ENCODE measurements around the gene ALDH16A1.

DNA sequence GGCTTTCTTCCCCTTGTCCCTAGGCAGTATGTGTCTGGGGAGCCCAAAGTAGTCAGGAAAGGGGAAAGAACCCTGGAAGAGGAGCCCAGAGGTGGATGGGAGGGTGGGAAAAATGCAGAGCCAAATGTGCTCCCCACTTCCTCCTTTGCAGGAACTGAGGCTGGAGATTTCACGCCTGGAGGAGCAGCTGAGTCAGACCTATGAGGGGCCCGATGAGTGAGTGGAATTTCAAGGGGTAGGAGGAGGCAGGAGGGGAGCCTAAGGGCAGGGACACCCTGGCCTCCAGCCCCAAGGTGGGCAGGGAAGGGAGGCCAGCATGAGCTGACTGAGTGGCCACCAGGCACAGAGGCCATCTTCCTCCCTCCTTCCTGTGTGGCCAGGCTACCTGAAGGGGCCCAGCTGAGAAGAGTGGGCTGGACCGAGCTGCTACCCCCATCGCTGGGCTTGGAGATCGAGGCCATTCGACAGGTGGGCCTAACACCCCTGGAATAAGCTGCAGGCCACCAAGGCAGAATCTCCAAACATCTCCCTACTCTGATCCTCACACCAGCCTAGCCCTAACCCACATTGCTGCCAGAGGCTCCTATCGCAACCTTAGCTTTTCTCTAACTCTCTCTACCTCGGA is 44.1 kb upstream of the ALDH16A1 start:
- TF ChIP-seq CTCF (IDR thresholded peaks at IDR 0.05) (no peak), EZH2 (IDR thresholded peaks at IDR 0.05) (no peak)

Measured in neural progenitor cell (in vitro differentiated cells).